Testis (tissue), 2 donors: ENCODE data around the gene TRABD2B.

Experiments used
- CTCF ChIP-seq, 3 experiments: fragments of 450-650 bp in 2 of 3; fragments of 200-600 bp in 1 of 3; sonication (generic) in 1 of 3; IDR thresholded peaks; one replicate each; pipeline ENCODE4 v1.5.1; 2016 to 2019; ENCODE audit warnings: antibody characterized with exemption in 3 of 3, mild to moderate bottlenecking in 2 of 3, moderate library complexity in 1 of 3
- POLR2A ChIP-seq: fragments of 450-650 bp; IDR thresholded peaks from one replicate; pipeline ENCODE4 v1.6.1; 2017; ENCODE audit warnings: antibody characterized with exemption, mild to moderate bottlenecking, moderate library complexity

GRCh38 chr1:47853852-47854251, 143.3 kb downstream of the TRABD2B start:
- TF ChIP-seq CTCF (IDR thresholded peaks at IDR 0.05) (no peak), POLR2A (no peak)
